Stimulated activated CD4-positive, alpha-beta T cell treated with anti-CD3 and anti-CD28 coated beads, Interleukin-12 subunit alpha, Interleukin-12 subunit beta, amount 100 ng/mL, for 4 hours (primary cell): ENCODE measurements around the gene GPR15.

Experiments used
- DNase-seq: peaks from one replicate; pipeline ENCODE4 v3.0.0-alpha.2; 2020

Gene GPR15

DNA sequence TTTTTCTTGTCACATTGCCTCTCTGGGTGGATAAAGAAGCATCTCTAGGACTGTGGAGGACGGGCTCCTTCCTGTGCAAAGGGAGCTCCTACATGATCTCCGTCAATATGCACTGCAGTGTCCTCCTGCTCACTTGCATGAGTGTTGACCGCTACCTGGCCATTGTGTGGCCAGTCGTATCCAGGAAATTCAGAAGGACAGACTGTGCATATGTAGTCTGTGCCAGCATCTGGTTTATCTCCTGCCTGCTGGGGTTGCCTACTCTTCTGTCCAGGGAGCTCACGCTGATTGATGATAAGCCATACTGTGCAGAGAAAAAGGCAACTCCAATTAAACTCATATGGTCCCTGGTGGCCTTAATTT lies 478 bp downstream of the GPR15 start:
- DNase-seq = no peak

- no peak for DNase-seq
These were observed 1.2 kb downstream of the GPR15 start for GRCh38 chr3:98532709-98533571.

DNA sequence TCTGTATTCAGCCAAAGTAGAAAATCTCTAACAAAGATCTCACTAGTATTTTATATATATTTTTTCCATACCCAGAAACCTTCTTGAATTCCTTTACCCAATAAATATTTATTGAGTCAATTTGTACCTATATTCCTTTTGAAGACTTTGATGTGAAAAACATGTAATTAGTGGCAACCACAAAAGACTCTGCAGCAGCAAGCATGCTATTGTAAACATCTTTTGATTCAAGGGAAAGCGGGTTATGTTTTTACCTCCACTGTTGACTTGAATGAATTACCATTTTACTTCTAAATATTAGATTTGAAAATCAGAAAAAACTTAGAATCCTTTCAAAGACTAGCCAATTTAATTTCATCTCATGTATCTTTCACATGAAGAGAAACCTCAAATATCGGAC lies 2.4 kb downstream of the GPR15 start:
- no peak for DNase-seq

DNA sequence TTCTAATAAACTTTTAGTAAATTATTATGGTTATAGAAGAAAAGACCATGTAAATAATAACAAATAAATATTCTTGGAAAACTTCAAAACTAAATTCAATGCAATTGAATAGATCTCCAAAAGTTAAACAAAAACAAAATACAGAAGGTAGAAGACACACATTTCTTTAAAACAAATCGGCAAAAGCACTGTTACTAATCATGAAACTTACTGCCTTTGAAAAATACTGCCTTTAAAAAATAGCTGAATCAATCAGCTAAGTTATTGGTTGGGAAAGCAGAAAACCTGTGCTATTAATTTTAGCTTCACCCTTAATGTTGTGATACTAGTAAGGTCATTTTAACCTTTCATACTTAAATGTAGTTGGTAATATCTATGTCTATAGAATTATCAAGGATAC lies 3.0 kb downstream of the GPR15 start:
- no peak for DNase-seq

- no peak for DNase-seq
These were observed 4.8 kb downstream of the GPR15 start for GRCh38 chr3:98536456-98537017.

DNA sequence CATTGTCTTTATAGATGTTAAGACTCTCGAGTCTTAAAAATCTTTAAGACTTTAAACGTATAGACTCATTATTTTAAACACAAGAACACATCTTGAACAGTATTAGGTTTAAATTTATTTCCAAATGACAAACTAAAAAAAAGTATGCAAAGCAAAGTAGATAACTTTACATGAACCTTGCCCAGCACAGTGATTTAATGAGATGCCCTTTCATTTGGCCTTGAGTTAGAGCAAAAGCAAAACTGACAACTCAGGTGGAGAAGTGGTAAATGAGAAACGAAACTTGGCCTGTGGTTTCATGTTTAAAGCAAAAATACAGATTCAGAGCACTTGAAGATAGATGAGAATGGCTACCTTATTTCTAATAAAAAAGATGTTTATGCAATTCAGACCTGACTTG lies 8.6 kb downstream of the GPR15 start:
- no peak for DNase-seq

DNA sequence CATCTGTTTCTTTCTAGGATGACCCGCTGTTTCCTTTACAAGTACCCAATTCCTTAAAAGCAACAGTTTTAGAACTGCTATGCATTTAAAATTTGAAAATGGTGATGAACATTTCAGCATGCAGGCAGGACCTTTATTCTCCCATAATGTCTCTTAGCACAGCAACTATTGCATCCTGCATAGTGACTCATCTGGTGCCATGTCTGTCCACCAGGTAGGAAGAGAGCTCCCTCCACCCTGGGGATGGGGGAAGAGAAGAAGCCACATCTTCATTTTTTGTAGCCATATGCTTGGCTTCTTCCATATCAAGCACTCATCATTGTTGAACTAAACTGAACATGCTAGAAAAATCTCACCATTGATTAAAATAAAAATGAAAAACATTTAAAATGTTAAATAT lies 9.9 kb downstream of the GPR15 start:
- no peak for DNase-seq

DNA sequence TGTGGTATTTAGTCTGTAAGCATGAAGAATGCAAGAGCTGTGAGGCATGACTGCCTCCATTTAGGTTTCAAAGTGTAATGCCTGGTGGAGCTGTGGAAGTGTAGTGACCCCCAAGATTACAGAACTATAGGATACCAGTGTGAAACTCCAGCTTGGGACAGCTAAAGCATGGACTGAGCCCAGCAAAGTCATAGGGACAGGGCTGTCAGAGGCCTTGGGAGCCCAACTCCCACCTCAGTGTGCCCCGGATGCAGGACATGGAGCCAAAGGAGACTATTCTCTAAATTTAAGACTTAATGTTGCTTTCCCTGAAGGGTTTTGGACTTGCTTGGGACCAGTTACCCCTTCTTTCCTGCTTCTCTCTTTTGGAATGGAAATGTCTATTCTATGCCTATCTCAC lies 10.8 kb downstream of the GPR15 start:
- no peak for DNase-seq

DNA sequence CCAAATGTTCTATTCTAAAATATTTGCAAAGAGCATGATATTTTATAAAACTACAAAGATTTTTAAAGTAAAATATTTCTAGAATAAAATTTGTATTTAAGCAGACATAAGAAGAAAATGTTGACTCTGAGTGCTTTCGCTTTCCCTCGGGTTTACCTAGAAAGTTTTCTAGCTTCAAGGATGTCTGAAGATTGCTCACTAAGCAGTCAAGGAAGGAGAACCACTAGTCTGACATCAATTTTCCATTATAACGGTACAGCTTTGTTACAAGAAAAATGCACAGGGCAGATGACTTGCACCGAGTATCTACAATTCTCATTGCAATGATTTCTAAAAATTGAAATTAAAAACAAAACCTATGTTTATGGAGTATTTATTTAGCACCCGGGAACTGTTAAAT lies 14.2 kb downstream of the GPR15 start:
- DNase-seq = no peak

GRCh38 chr3:98548544-98548943 lies 16.8 kb downstream of the GPR15 start:
- DNase-seq = no peak

GRCh38 chr3:98550833-98551232 lies 19.1 kb downstream of the GPR15 start:
- DNase-seq = no peak

DNA sequence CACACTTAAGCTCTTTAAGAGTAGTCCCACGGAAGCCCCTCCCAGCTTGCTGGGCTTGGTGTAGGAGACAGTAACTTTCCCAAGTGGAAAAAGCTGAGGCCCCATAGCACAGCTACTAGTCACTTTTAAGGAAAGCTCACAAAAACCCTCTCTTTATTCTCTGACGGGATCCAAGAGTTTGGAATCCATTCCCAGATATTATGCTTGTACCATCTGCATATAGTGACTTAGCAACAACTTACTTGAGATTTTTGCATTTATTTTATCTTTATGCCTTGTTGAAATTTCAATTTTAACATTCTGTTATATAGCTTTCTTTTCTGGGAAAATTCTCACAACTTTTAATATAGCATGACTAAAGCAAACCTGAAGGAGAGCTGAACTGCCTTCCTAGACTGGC lies 19.5 kb downstream of the GPR15 start:
- no peak for DNase-seq

GRCh38 chr3:98551754-98552153 lies 20.0 kb downstream of the GPR15 start:
- DNase-seq = no peak

GRCh38 chr3:98552232-98553020 lies 20.6 kb downstream of the GPR15 start:
- DNase-seq = no peak

DNA sequence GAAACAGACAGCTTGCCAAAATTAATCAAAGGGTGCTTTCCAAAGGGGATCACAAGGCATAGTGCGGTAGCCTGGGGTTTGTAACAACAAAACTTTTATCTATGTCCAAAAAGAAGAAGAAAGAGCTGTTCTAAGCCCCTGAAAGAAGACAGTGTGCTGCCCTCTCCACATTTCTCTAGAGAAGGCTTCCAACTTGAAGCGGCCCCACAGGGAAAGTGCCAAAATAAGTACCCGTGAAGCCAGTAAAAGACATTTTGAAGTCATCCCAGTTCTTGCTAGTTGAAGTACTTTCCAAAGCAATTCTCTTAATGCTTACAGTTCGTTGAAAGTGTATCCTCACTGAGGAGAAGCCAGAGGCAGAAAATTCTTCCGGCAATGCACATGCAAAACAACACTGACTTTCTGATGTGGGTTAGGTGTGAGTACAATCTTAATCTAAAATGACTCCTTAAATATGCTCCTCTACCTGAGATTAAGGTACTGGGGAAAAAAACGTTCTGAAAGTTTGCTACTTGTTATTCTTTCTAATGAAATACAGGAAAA lies 21.3 kb downstream of the GPR15 start:
- no peak for DNase-seq

DNA sequence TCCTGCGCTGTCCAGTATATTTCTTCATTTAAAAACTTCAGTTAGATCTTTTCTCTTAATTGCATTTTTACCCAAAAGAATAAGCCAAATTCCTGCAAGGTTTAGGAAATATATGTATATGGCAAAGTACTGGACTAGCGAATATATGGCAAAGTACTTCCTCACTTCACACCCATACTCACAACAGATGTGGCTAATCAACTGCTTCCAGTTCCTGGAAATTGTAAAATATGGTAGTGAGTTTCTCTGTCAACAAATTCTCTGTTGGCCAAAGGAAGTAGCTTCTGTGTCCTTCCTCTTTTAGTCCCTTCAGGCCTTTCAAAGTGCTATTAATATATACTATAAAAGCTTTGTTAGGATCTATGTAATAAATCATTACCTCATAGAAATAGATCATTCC lies 22.0 kb downstream of the GPR15 start:
- no peak for DNase-seq

DNA sequence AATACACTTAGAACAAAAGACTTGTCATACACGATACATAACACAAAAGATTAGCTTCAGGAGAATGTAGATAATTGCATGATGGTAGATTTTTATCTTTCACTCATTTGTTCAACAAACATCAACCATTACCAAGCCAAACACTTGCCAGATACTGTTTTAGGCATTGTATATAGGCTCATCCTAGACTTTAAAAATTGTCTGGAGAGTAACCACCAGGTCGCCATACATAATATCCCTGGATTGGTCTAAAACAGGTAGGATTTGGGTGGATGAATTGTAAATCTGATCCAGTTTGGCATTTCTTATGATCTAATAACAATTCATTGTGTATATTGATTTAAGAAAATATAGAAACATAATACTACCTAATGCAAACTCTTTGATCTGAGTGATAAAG lies 22.8 kb downstream of the GPR15 start:
- no peak for DNase-seq

- DNase-seq = no peak
These were observed 23.2 kb downstream of the GPR15 start for GRCh38 chr3:98555025-98555379.

DNA sequence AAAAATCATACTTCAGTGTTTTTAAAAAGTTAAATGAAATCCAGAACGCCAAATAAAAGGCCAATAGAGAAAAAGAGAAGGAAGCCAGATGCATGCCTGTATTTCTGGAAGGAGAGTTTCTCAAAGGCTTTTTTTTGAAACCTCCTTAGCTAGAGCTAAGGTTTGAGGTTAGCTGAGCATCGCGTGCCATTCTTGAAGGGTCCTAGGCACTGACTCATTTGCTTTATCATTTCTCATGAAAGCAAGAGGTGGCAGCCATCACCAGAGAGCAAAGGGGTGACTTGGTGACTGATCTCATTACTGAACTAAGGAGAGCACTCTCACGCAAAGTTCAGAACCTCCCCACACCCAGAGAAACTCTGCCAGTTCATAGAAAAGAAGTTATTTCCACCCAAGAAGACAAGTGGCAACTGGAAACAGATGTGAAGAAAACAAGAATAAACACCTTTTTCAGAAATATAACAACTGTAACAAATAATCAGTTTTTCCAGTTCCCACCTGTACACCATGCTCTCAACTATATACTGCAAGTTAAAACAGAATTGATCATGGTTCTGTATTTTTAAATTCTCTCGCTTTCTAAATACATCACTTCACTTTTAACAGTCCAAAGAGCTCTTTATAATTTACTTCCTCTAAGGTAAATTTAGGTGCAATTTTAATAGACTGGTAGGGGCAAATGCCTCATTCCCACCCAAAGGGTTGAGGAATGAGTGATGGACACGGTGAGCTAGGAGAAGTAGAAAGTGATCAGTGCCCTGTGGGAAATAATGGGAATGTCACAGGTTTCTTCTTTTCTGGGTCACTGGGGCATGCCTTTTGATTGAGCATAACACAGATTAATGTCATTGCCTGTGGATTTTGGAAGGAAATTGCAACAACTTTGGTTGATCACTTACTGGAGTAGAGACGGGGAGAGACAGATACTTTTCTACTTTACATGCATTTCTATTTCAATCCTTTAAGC lies 24.7 kb downstream of the GPR15 start:
- DNase-seq = peak; percentile 52

DNA sequence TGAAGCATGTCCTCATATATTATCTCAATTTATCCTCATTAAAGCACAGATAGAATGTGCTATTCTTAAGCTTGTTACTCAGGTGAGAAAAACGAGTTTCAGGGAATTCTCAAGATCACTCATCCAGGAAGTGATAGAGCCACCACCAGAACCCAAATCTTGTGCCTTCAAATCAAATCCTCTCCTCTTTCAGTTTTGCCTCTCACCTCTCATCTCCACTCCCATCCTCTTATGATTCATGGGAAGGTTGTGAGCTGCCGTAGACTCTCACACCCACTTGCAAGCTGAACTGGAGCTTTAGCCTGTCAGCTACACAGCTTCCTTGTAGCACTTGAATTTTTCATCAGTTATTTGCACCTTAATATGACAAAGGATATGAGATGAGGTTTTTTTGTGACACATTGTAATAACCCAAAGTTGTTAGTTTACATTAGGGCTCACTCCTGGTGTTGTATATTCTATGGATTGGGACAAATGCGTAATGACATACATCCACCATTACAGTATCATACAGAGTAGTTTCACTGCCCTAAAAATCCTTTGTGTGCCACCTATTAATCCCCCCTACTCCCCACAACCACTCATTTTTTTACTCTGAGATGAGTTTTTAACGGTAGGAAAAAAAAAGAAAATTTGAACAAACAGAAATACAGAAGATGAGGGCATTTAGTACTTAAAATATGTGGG lies 25.7 kb downstream of the GPR15 start:
- DNase-seq = peak; percentile 37

GRCh38 chr3:98558100-98558827 lies 26.5 kb downstream of the GPR15 start:
- no peak for DNase-seq
